Measurements from ENCODE around the gene TAC3. TPM values are rescaled to one million over a fixed set of nuclear protein-coding genes. Genes with fewer than 3 reads are reported as not detected.

The TAC3 gene
- total and polyA plus RNA-seq, 2 of the 8 experiments (the other 6 are each of a cell fraction or from before 2014, with no cell fraction given): 9.7 to 45.3 TPM

- H3K27ac ChIP-seq (ENCODE audit: low read depth, low read length): no peak overlapping the region
- H3K56ac ChIP-seq (replicated peaks; ENCODE audit: insufficient read length, low read depth, low read length): no peak overlapping the region
- FAIRE-seq: no peak
- no peak overlapping the region for H3K9ac ChIP-seq (replicated peaks in 1 of 4; ENCODE audit: extremely low read depth in 1 of 4, low read depth in 3 of 4, low read length in 3 of 4)
- H3K27me3 ChIP-seq (replicated peaks in 1 of 4; ENCODE audit: control insufficient read depth in 3 of 4, extremely low read depth in 1 of 4, insufficient read depth in 3 of 4, low read length in 3 of 4): no peaks in the 10 kb centered on the region
- H4K91ac ChIP-seq (replicated peaks; ENCODE audit: insufficient read length, low read length): no peak overlapping the region
- no peaks in the 10 kb centered on the region for H3K79me2 ChIP-seq (ENCODE audit: control insufficient read depth in 1 of 2, insufficient read depth in 2 of 2, low read length in 2 of 2)
- no peak overlapping the region for H3K4ac ChIP-seq (replicated peaks; ENCODE audit: insufficient read length, low read depth, low read length)
- H3K4me2 ChIP-seq (ENCODE audit: insufficient read depth in 1 of 2, low read depth in 2 of 2, low read length in 2 of 2): no peak overlapping the region
- H3K79me1 ChIP-seq (ENCODE audit: low read depth, low read length): no peaks in the 10 kb centered on the region
- no peak overlapping the region for H2BK5ac ChIP-seq (ENCODE audit: low read depth, low read length)
- no peak overlapping the region for H2AFZ ChIP-seq (ENCODE audit: low read length)
- no peak overlapping the region; the same call in 1 of the 2 replicates for H3K18ac ChIP-seq (ENCODE audit: extremely low read depth, low read length)
- no peak overlapping the region for H2BK12ac ChIP-seq (ENCODE audit: low read depth, low read length)
- H4K5ac ChIP-seq (ENCODE audit: insufficient read length, low read depth, low read length): no peak overlapping the region
- no peaks in the 10 kb centered on the region for H3K36me3 ChIP-seq (ENCODE audit: control insufficient read depth in 2 of 4, insufficient read depth in 4 of 4, low read length in 3 of 4)
- H3K23me2 ChIP-seq (ENCODE audit: low read depth, low read length): no peaks in the 10 kb centered on the region
- no peaks in the 10 kb centered on the region for H3K9me3 ChIP-seq (ENCODE audit: insufficient read depth in 2 of 2, low read depth in 1 of 2, low read length in 1 of 2)
- no peak overlapping the region for H3K4me3 ChIP-seq (ENCODE audit: extremely low read depth in 1 of 4, insufficient read depth in 2 of 4, low read depth in 3 of 4, low read length in 4 of 4)
- no peak overlapping the region for H2BK120ac ChIP-seq (replicated peaks; ENCODE audit: low read depth, low read length)
- H3K23ac ChIP-seq (ENCODE audit: insufficient read length): no peak overlapping the region
- CTCF ChIA-PET (ENCODE audit: partially characterized antibody): interaction anchor here (1.1 to 1.4 kb wide), 3 partner anchors 8 to 166 kb away, joined by 3 to 9 read pairs (median 3); no protein-coding TSS in a partner anchor
- WGBS, 2 experiments (ENCODE audit: extremely low coverage in 1 of 2, insufficient coverage in 1 of 2, insufficient read length in 1 of 2, insufficient replicate concordance in 2 of 2, low coverage in 1 of 2, low lambda C conversion rate in 2 of 2, missing lambda C conversion rate in 1 of 2): 97% methylated on average over 3 of the region's 3 CpGs; no CpG with 5 or more reads in 1 of the 2 experiments
- H3K14ac ChIP-seq (ENCODE audit: insufficient read length): no peak overlapping the region
- H3K4me1 ChIP-seq (replicated peaks in 1 of 4; ENCODE audit: control insufficient read depth in 3 of 4, insufficient read depth in 4 of 4, low read length in 3 of 4): no peaks in the 10 kb centered on the region
- no peak overlapping the region for H4K8ac ChIP-seq (ENCODE audit: extremely low read depth, insufficient read depth, low read length)
- no peaks in the 10 kb centered on the region for H4K20me1 ChIP-seq (replicated peaks in 1 of 2; ENCODE audit: control insufficient read depth in 1 of 2, insufficient read depth in 2 of 2, low read length in 2 of 2)
- no peak for TF ChIP-seq TAF1 (IDR thresholded peaks at IDR 0.05; ENCODE audit: low read depth, low read length)
- no peak for TF ChIP-seq GABPA (IDR thresholded peaks at IDR 0.05; ENCODE audit: borderline replicate concordance, insufficient read depth, low read length)
- TF ChIP-seq SIN3A (conservative IDR thresholded peaks at IDR 0.05 in 1 of 2, IDR thresholded peaks at IDR 0.05 in 1 of 2; ENCODE audit: low read depth in 1 of 2, low read length in 2 of 2): no peak
- TF ChIP-seq POLR2AphosphoS5 (IDR thresholded peaks at IDR 0.05; ENCODE audit: low read depth, low read length): no peak
- no peak for TF ChIP-seq CBX5 (IDR thresholded peaks at IDR 0.05; ENCODE audit: low read depth, low read length)
- TF ChIP-seq YY1 (IDR thresholded peaks at IDR 0.05; ENCODE audit: low read depth, low read length): no peak
- no peak for TF ChIP-seq EZH2 (IDR thresholded peaks at IDR 0.05; ENCODE audit: low read depth, low read length, severe bottlenecking)
- no peak for TF ChIP-seq FOSL1 (IDR thresholded peaks at IDR 0.05; ENCODE audit: insufficient read depth, low read depth, low read length)
- no peak for TF ChIP-seq RNF2 (IDR thresholded peaks at IDR 0.05; ENCODE audit: borderline replicate concordance, low read depth, low read length, missing control alignments, poor library complexity, severe bottlenecking)
- TF ChIP-seq POU5F1 (IDR thresholded peaks at IDR 0.05; ENCODE audit: low read depth, low read length): no peak
- POLR2A ChIA-PET (ENCODE audit: partially characterized antibody): interaction anchor here (1.0 kb wide), 1 partner anchor 26 kb away, joined by 4 read pairs; the partner anchor contains the start of gene ZBTB39
- H2BK20ac ChIP-seq (ENCODE audit: low read length): no peak overlapping the region
- no peak overlapping the region for H2AK5ac ChIP-seq (ENCODE audit: low read depth, low read length)
- no peak overlapping the region for H2BK15ac ChIP-seq (ENCODE audit: low read length)
- peak in 1 of 2 experiments; percentile 27 for DNase-seq (ENCODE audit: low read depth in 1 of 2, low spot score in 2 of 2)
These were observed 36.7 kb downstream of the TAC3 start for GRCh38 chr12:56979628-56980027.

Data from H1 (cell line).